Measurements from ENCODE around the gene MXRA7.

- TF ChIP-seq, protein P1, sequence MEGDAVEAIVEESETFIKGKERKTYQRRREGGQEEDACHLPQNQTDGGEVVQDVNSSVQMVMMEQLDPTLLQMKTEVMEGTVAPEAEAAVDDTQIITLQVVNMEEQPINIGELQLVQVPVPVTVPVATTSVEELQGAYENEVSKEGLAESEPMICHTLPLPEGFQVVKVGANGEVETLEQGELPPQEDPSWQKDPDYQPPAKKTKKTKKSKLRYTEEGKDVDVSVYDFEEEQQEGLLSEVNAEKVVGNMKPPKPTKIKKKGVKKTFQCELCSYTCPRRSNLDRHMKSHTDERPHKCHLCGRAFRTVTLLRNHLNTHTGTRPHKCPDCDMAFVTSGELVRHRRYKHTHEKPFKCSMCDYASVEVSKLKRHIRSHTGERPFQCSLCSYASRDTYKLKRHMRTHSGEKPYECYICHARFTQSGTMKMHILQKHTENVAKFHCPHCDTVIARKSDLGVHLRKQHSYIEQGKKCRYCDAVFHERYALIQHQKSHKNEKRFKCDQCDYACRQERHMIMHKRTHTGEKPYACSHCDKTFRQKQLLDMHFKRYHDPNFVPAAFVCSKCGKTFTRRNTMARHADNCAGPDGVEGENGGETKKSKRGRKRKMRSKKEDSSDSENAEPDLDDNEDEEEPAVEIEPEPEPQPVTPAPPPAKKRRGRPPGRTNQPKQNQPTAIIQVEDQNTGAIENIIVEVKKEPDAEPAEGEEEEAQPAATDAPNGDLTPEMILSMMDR (conservative IDR thresholded peaks at IDR 0.05), result no peak
- TF ChIP-seq ZFX (IDR thresholded peaks at IDR 0.05), result no peak
These were observed 70.0 kb downstream of the MXRA7 start for GRCh38 chr17:76640550-76641380.
